ENCODE results near the gene SLC35F4. TPM values are rescaled to one million over a fixed set of nuclear protein-coding genes. Genes with fewer than 3 reads are reported as not detected.

The SLC35F4 gene
- total and polyA plus RNA-seq, 2 donors (not counting 3 experiments of a cell fraction or from before 2014, with no cell fraction given), result not detected

GRCh38 chr14:57575482-57575881, 290.4 kb downstream of the SLC35F4 start:
- H3K4me3 ChIP-seq (replicated peaks in 1 of 3; ENCODE audit: insufficient read depth in 1 of 3, low read depth in 1 of 3, low read length in 3 of 3), result no peak overlapping the region
- ChIA-PET POLR2A (no interaction called here), CTCF (no interaction called here)
- H3K9me3 ChIP-seq (replicated peaks; ENCODE audit: control insufficient read depth, insufficient read depth, low read length), result no peaks in the 10 kb centered on the region
- intact Hi-C loops (cut with micrococcal nuclease) (no loop called here), dilution Hi-C loops (cut with MboI; ENCODE audit: extremely low pct_ligation_motif_present, low sequenced_read_pairs) (no loop called here)
- H3K27me3 ChIP-seq (ENCODE audit: control insufficient read depth in 2 of 2, insufficient read depth in 2 of 2, low read length in 2 of 2), result no peaks in the 10 kb centered on the region
- no peak overlapping the region for H3K9ac ChIP-seq (replicated peaks; ENCODE audit: extremely low read depth, insufficient read depth, low read length)
- H3K36me3 ChIP-seq (ENCODE audit: control insufficient read depth in 2 of 2, extremely low read depth in 1 of 2, insufficient read depth in 2 of 2, low read length in 2 of 2), result no peaks in the 10 kb centered on the region
- no peak overlapping the region for H3K27ac ChIP-seq (ENCODE audit: insufficient read depth, low read depth, low read length)
- no peak overlapping the region for H2AFZ ChIP-seq (ENCODE audit: low read depth, low read length)
- H4K20me1 ChIP-seq (replicated peaks; ENCODE audit: control insufficient read depth, extremely low read depth, insufficient read depth, low read length), result no peaks in the 10 kb centered on the region
- H3K79me2 ChIP-seq (ENCODE audit: control insufficient read depth, insufficient read depth, low read length), result no peaks in the 10 kb centered on the region
- no peak overlapping the region for H3K4me2 ChIP-seq (ENCODE audit: insufficient read depth, low read length)
- no peak for DNase-seq (ENCODE audit: low read depth, low spot score)
- no TSS peak for BruUV-seq (replicated peaks)
- no peak for FAIRE-seq
- no peaks in the 10 kb centered on the region for H3K9me1 ChIP-seq (replicated peaks; ENCODE audit: control insufficient read depth, extremely low read depth, insufficient read depth, low read length)
- H3K4me1 ChIP-seq (ENCODE audit: control insufficient read depth, extremely low read depth, insufficient read depth, low read length), result no peaks in the 10 kb centered on the region
- TF ChIP-seq POLR2A (IDR thresholded peaks at IDR 0.05; ENCODE audit: low read depth, low read length) (no peak), MYC (IDR thresholded peaks at IDR 0.05; ENCODE audit: low read depth, low read length) (no peak), CTCF (IDR thresholded peaks at IDR 0.05; ENCODE audit: extremely low read depth in 1 of 2, insufficient read depth in 1 of 2, low read depth in 1 of 2, low read length in 2 of 2) (no peak), POLR2AphosphoS5 (IDR thresholded peaks at IDR 0.05; ENCODE audit: insufficient read depth, low read depth, low read length) (no peak), GATA2 (IDR thresholded peaks at IDR 0.05; ENCODE audit: insufficient read depth, insufficient read length, low read depth, low read length) (no peak), EZH2 (IDR thresholded peaks at IDR 0.05; ENCODE audit: borderline replicate concordance, low read depth, low read length, severe bottlenecking) (no peak), JUN (IDR thresholded peaks at IDR 0.05; ENCODE audit: borderline replicate concordance, insufficient read depth, insufficient read length, low read depth) (no peak), MAX (IDR thresholded peaks at IDR 0.05; ENCODE audit: insufficient read depth, insufficient read length) (no peak), FOS (IDR thresholded peaks at IDR 0.05; ENCODE audit: borderline replicate concordance, insufficient read depth, low read length) (no peak)

Data from endothelial cell of umbilical vein (primary cell).